ENCODE results near the gene HOOK2. TPM values are rescaled to one million over a fixed set of nuclear protein-coding genes. Genes with fewer than 3 reads are reported as not detected.
A peak's percentile ranks its signal among the peaks of the same experiment; 100 is the strongest.

The HOOK2 gene
- total and polyA plus RNA-seq, 2 of the 13 experiments (the other 11 are each of a cell fraction or from before 2014, with no cell fraction given), result 9.2 to 12.9 TPM

DNA sequence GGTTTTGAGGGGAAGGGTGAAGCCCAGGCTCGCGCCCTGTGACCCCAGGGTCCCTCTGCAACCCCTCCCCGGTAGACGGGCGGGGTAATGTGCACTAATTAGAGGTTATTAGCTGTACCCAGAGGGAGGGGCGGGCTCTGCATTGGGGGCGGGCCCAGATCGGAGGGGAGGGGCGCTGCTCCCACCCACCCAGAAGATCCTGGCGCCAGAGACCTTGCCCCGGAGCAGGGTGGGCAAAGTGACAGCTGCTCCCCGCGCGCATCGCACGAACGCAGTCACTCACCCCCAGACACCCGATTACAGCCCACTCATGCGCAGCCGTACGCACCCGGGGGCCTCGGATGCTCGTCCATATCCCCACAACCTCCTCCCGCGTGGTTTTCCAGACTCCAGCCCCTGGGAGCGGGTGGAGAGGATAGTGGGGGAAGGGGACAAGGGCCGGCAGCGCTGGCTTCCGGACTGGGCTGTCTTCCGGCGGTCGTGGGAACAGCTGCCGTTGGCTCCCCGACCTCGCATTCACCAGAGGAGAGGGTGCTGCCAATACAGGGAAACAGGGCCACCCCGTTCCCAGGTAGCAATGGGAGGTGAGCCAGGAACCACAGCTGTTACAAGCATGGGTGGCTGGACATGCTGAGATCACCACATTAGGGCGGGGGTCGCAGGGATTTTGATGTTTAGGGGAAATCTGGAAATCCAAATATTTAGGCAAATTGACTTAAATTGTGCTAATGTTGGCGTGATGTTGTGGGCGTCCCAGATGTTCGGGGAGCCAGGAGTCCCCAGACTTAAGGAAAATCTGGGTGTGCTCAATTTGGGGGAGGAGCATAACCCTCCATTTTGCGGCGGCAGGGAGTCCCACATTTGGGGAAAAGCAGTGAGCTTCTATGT lies 2.9 kb upstream of the HOOK2 start (continued):
- TF ChIP-seq, protein P1, sequence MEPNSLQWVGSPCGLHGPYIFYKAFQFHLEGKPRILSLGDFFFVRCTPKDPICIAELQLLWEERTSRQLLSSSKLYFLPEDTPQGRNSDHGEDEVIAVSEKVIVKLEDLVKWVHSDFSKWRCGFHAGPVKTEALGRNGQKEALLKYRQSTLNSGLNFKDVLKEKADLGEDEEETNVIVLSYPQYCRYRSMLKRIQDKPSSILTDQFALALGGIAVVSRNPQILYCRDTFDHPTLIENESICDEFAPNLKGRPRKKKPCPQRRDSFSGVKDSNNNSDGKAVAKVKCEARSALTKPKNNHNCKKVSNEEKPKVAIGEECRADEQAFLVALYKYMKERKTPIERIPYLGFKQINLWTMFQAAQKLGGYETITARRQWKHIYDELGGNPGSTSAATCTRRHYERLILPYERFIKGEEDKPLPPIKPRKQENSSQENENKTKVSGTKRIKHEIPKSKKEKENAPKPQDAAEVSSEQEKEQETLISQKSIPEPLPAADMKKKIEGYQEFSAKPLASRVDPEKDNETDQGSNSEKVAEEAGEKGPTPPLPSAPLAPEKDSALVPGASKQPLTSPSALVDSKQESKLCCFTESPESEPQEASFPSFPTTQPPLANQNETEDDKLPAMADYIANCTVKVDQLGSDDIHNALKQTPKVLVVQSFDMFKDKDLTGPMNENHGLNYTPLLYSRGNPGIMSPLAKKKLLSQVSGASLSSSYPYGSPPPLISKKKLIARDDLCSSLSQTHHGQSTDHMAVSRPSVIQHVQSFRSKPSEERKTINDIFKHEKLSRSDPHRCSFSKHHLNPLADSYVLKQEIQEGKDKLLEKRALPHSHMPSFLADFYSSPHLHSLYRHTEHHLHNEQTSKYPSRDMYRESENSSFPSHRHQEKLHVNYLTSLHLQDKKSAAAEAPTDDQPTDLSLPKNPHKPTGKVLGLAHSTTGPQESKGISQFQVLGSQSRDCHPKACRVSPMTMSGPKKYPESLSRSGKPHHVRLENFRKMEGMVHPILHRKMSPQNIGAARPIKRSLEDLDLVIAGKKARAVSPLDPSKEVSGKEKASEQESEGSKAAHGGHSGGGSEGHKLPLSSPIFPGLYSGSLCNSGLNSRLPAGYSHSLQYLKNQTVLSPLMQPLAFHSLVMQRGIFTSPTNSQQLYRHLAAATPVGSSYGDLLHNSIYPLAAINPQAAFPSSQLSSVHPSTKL (CRISPR knock-in tag; IDR thresholded peaks at IDR 0.05), result peak; percentile 7; the same call in 1 of the 2 replicates
- TF ChIP-seq KDM5B (CRISPR knock-in tag; IDR thresholded peaks at IDR 0.05; ENCODE audit: borderline replicate concordance), result peak; percentile 56; the same call in 1 of the 2 replicates
- peak; percentile 47 for TF ChIP-seq MYC (CRISPR knock-in tag; IDR thresholded peaks at IDR 0.05; ENCODE audit: borderline replicate concordance)
- no peak for TF ChIP-seq ZNF816 (CRISPR knock-in tag; IDR thresholded peaks at IDR 0.05; ENCODE audit: borderline replicate concordance)
- TF ChIP-seq RBFOX2 (IDR thresholded peaks at IDR 0.05; ENCODE audit: low read depth, low read length), result peak; percentile 57; the same call in 1 of the 2 replicates
- TF ChIP-seq, protein P2, sequence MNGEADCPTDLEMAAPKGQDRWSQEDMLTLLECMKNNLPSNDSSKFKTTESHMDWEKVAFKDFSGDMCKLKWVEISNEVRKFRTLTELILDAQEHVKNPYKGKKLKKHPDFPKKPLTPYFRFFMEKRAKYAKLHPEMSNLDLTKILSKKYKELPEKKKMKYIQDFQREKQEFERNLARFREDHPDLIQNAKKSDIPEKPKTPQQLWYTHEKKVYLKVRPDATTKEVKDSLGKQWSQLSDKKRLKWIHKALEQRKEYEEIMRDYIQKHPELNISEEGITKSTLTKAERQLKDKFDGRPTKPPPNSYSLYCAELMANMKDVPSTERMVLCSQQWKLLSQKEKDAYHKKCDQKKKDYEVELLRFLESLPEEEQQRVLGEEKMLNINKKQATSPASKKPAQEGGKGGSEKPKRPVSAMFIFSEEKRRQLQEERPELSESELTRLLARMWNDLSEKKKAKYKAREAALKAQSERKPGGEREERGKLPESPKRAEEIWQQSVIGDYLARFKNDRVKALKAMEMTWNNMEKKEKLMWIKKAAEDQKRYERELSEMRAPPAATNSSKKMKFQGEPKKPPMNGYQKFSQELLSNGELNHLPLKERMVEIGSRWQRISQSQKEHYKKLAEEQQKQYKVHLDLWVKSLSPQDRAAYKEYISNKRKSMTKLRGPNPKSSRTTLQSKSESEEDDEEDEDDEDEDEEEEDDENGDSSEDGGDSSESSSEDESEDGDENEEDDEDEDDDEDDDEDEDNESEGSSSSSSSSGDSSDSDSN (CRISPR knock-in tag; IDR thresholded peaks at IDR 0.05), result peak; percentile 43; the same call in 1 of the 2 replicates
- TF ChIP-seq BHLHE40 (IDR thresholded peaks at IDR 0.05; ENCODE audit: low read length), result no peak
- TF ChIP-seq ETV5 (CRISPR knock-in tag; IDR thresholded peaks at IDR 0.05; ENCODE audit: borderline replicate concordance), result peak; percentile 89
- 0 out of 2 replicates have a peak, but pooled peaks have one; percentile 17 for TF ChIP-seq ZNF335 (CRISPR knock-in tag; IDR thresholded peaks at IDR 0.05)
- no peak for TF ChIP-seq NR2F2 (IDR thresholded peaks at IDR 0.05; ENCODE audit: borderline replicate concordance, low read depth)
- TF ChIP-seq SAP130 (CRISPR knock-in tag; IDR thresholded peaks at IDR 0.05; ENCODE audit: low read depth), result peak; percentile 65; the same call in 1 of the 2 replicates
- peak; percentile 40 for TF ChIP-seq YY1 (IDR thresholded peaks at IDR 0.05; ENCODE audit: insufficient read depth, insufficient replicate concordance, low read depth, low read length)
- 0 out of 2 replicates have a peak, but pooled peaks have one; percentile 39 for TF ChIP-seq DMAP1 (CRISPR knock-in tag; IDR thresholded peaks at IDR 0.05)
- TF ChIP-seq ZMAT3 (CRISPR knock-in tag; conservative IDR thresholded peaks at IDR 0.05), result peak; percentile 72; the same call in 1 of the 2 replicates
- no peak for TF ChIP-seq CBX2 (IDR thresholded peaks at IDR 0.05; ENCODE audit: low read depth, low read length)
- TF ChIP-seq CBX2 (CRISPR knock-in tag; IDR thresholded peaks at IDR 0.05; ENCODE audit: low read depth), result no peak
- TF ChIP-seq KDM2A (CRISPR knock-in tag; IDR thresholded peaks at IDR 0.05; ENCODE audit: borderline replicate concordance, low read depth), result peak; percentile 12; the same call in 1 of the 2 replicates
- TF ChIP-seq, protein P3, sequence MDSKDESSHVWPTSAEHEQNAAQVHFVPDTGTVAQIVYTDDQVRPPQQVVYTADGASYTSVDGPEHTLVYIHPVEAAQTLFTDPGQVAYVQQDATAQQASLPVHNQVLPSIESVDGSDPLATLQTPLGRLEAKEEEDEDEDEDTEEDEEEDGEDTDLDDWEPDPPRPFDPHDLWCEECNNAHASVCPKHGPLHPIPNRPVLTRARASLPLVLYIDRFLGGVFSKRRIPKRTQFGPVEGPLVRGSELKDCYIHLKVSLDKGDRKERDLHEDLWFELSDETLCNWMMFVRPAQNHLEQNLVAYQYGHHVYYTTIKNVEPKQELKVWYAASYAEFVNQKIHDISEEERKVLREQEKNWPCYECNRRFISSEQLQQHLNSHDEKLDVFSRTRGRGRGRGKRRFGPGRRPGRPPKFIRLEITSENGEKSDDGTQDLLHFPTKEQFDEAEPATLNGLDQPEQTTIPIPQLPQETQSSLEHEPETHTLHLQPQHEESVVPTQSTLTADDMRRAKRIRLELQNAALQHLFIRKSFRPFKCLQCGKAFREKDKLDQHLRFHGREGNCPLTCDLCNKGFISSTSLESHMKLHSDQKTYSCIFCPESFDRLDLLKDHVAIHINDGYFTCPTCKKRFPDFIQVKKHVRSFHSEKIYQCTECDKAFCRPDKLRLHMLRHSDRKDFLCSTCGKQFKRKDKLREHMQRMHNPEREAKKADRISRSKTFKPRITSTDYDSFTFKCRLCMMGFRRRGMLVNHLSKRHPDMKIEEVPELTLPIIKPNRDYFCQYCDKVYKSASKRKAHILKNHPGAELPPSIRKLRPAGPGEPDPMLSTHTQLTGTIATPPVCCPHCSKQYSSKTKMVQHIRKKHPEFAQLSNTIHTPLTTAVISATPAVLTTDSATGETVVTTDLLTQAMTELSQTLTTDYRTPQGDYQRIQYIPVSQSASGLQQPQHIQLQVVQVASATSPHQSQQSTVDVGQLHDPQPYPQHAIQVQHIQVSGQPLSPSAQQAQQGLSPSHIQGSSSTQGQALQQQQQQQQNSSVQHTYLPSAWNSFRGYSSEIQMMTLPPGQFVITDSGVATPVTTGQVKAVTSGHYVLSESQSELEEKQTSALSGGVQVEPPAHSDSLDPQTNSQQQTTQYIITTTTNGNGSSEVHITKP (CRISPR knock-in tag; IDR thresholded peaks at IDR 0.05; ENCODE audit: low read depth), result 0 out of 2 replicates have a peak, but pooled peaks have one; percentile 48
- TF ChIP-seq ZNF543 (CRISPR knock-in tag; IDR thresholded peaks at IDR 0.05), result 0 out of 2 replicates have a peak, but pooled peaks have one; percentile 42

Measured in HepG2 (cell line).